Measurements from ENCODE around the gene NLRP10. TPM values are rescaled to one million over a fixed set of nuclear protein-coding genes. Genes with fewer than 3 reads are reported as not detected.

Gene NLRP10
- total RNA-seq, 1 donor from 2014 or later = not detected

GRCh38 chr11:7968686-7969085, 3.4 kb upstream of the NLRP10 start:
- H3K27me3 Mint-ChIP-seq (ENCODE audit: unreplicated experiment) = no peaks in the 10 kb centered on the region
- no peaks in the 10 kb centered on the region for H3K36me3 Mint-ChIP-seq (ENCODE audit: unreplicated experiment)
- H3K27ac Mint-ChIP-seq (ENCODE audit: unreplicated experiment) = no peak overlapping the region
- H3K9me3 Mint-ChIP-seq (ENCODE audit: unreplicated experiment) = no peaks in the 10 kb centered on the region
- no peak for DNase-seq
- no peaks in the 10 kb centered on the region for H3K4me1 Mint-ChIP-seq (ENCODE audit: low read depth, unreplicated experiment)
- no peak overlapping the region for H3K4me3 Mint-ChIP-seq (ENCODE audit: unreplicated experiment)
- no peak for TF ChIP-seq CTCF (IDR thresholded peaks at IDR 0.05; ENCODE audit: partially characterized antibody, unreplicated experiment)

DNA sequence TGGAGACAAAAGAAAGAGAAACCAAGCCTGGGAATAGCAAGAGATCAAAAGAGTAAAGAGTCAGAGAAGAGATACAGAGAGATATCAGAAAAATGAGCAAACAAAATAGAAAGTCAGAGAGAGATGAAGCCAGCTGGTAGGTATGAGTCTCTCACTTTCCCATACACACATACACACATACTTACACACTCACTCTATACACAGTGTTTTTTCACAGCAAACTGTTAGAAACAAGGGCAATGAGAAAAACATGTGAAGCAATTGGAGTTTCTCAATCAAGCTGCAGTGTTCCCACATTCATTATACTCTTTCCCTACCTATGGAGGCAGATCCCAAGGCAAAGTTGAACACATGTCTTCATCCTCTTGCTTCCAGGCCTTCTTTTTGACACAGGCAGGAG, 2.6 kb upstream of the NLRP10 start:
- Mint-ChIP-seq H3K36me3 (ENCODE audit: unreplicated experiment) (no peaks in the 10 kb centered on the region), H3K4me1 (ENCODE audit: low read depth, unreplicated experiment) (no peaks in the 10 kb centered on the region), H3K4me3 (ENCODE audit: unreplicated experiment) (no peak overlapping the region), H3K27me3 (ENCODE audit: unreplicated experiment) (no peaks in the 10 kb centered on the region), H3K9me3 (ENCODE audit: unreplicated experiment) (no peaks in the 10 kb centered on the region), H3K27ac (ENCODE audit: unreplicated experiment) (no peak overlapping the region)
- no peak for TF ChIP-seq CTCF (IDR thresholded peaks at IDR 0.05; ENCODE audit: partially characterized antibody, unreplicated experiment)
- DNase-seq = no peak

DNA sequence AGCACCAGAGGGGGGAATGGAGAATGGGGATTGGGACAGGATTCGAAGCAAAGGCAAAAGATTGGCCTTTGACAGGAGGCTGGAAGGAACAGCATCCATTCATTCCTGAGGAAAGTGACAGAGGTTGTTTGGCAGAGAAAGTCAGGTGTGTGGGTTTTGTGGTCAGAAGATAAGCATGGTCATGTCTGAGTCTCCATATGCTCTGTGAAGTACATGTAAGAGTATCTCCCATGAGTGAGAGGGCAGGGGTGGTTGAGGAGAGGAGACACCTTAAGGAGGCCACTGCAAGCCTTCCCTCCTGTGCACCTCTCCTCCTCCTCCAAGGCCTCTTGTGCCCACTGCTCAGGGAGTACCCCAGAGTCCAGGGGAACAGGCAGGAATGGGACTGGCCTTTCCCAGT, 1.9 kb upstream of the NLRP10 start:
- no peaks in the 10 kb centered on the region for H3K9me3 Mint-ChIP-seq (ENCODE audit: unreplicated experiment)
- no peaks in the 10 kb centered on the region for H3K27me3 Mint-ChIP-seq (ENCODE audit: unreplicated experiment)
- no peak overlapping the region for H3K4me3 Mint-ChIP-seq (ENCODE audit: unreplicated experiment)
- no peak for DNase-seq
- no peaks in the 10 kb centered on the region for H3K36me3 Mint-ChIP-seq (ENCODE audit: unreplicated experiment)
- no peak for TF ChIP-seq CTCF (IDR thresholded peaks at IDR 0.05; ENCODE audit: partially characterized antibody, unreplicated experiment)
- H3K4me1 Mint-ChIP-seq (ENCODE audit: low read depth, unreplicated experiment) = no peaks in the 10 kb centered on the region
- no peak overlapping the region for H3K27ac Mint-ChIP-seq (ENCODE audit: unreplicated experiment)

GRCh38 chr11:7964873-7965272, 374 bp downstream of the NLRP10 start:
- Mint-ChIP-seq H3K4me3 (ENCODE audit: unreplicated experiment) (no peak overlapping the region), H3K36me3 (ENCODE audit: unreplicated experiment) (peaks cover 3% of the 10 kb centered on the region), H3K27me3 (ENCODE audit: unreplicated experiment) (peaks cover 4% of the 10 kb centered on the region), H3K27ac (ENCODE audit: unreplicated experiment) (no peak overlapping the region), H3K9me3 (ENCODE audit: unreplicated experiment) (peaks cover 4% of the 10 kb centered on the region), H3K4me1 (ENCODE audit: low read depth, unreplicated experiment) (no peaks in the 10 kb centered on the region)
- no peak for TF ChIP-seq CTCF (IDR thresholded peaks at IDR 0.05; ENCODE audit: partially characterized antibody, unreplicated experiment)
- DNase-seq = no peak

- peaks cover 4% of the 10 kb centered on the region for H3K27me3 Mint-ChIP-seq (ENCODE audit: unreplicated experiment)
- no peak overlapping the region for H3K4me3 Mint-ChIP-seq (ENCODE audit: unreplicated experiment)
- H3K4me1 Mint-ChIP-seq (ENCODE audit: low read depth, unreplicated experiment) = no peaks in the 10 kb centered on the region
- no peak overlapping the region for H3K27ac Mint-ChIP-seq (ENCODE audit: unreplicated experiment)
- TF ChIP-seq CTCF (IDR thresholded peaks at IDR 0.05; ENCODE audit: partially characterized antibody, unreplicated experiment) = no peak
- no peak for DNase-seq
- H3K9me3 Mint-ChIP-seq (ENCODE audit: unreplicated experiment) = peaks cover 4% of the 10 kb centered on the region
- peaks cover 3% of the 10 kb centered on the region for H3K36me3 Mint-ChIP-seq (ENCODE audit: unreplicated experiment)
These were observed 986 bp downstream of the NLRP10 start for GRCh38 chr11:7964261-7964660.

Data from glutamatergic neuron (in vitro differentiated cells).